Muscle layer of duodenum (tissue), 2 donors: ENCODE results near the gene GNB1L.
"Not testable (repeated sequence)": the region's sequence is repeated elsewhere in the genome, so short reads cannot be mapped to it uniquely, and the experiment has no call there.

ENCODE experiments used
- H3K27ac ChIP-seq: one replicate; pipeline ENCODE4 v1.7.0; 2013; ENCODE audit warnings: mild to moderate bottlenecking, low read length
- H3K27me3 ChIP-seq: one replicate; pipeline ENCODE4 v1.7.0; 2013; ENCODE audit warnings: low read depth, mild to moderate bottlenecking, control low read depth, low read length
- H3K36me3 ChIP-seq, 2 donors: one replicate each; pipeline ENCODE4 v1.7.0; 2013; ENCODE audit warnings: low read length in 2 of 2, control low read depth in 1 of 2, mild to moderate bottlenecking in 1 of 2; ENCODE audit not compliant: insufficient read depth in 2 of 2, control insufficient read depth in 1 of 2
- H3K4me1 ChIP-seq, 2 donors: one replicate each; pipeline ENCODE4 v1.7.0; 2013; ENCODE audit warnings: low read length in 2 of 2, mild to moderate bottlenecking in 2 of 2, control low read depth in 1 of 2, moderate library complexity in 1 of 2; ENCODE audit not compliant: insufficient read depth in 2 of 2, control insufficient read depth in 1 of 2
- H3K4me3 ChIP-seq, 2 donors: one replicate each; pipeline ENCODE4 v1.7.0; 2013; ENCODE audit warnings: low read length in 2 of 2, low read depth in 1 of 2, mild to moderate bottlenecking in 1 of 2
- H3K9me3 ChIP-seq, 2 donors: one replicate each; pipeline ENCODE4 v1.7.0; 2013; ENCODE audit warnings: low read length in 2 of 2, control low read depth in 1 of 2, mild to moderate bottlenecking in 1 of 2; ENCODE audit not compliant: control insufficient read depth in 1 of 2
- donor health status: healthy.

GNB1L gene

DNA sequence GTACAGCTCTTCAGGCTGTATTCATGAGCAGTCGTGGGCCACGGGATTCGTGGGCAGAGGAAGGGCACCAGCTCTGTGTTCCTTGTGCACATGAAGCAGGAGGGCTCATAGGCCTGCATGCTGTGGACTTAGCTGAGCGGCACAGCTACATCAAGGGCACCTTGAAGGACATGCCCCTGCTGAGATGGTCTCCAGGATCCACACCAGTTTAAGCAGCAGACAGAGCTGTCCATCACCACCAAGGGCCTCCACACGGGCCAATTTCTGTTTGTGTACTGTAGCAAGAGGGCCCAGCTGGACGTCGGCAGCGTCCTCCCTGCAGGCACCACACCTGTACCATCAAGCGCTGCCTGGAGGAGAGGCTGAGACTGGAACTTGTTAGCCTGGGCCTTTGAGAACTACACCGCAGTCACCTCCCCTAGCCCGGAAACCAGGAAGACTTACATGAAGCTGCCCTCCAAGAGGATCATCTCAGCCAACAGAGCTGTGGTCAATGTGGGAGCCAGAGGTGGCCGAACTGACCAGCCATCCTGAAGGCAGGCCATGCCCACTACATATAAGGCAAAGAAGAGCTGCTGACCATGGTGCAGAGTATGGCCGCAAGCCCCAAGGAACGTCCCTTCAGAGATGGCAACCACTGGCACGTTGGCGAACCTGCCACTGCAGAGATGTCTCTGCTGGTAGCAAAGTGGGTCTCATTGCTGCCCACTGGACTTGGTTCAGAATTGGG, 32.7 kb upstream of the GNB1L start:
- Histone ChIP-seq H3K27ac (no peak overlapping the region), H3K9me3 (no peaks in the 10 kb centered on the region), H3K36me3 (peaks cover 3% of the 10 kb centered on the region in 2 donors), H3K4me3 (no peak overlapping the region), H3K4me1 (peaks cover 6 to 11% of the 10 kb centered on the region in 2 donors), H3K27me3 (no peaks in the 10 kb centered on the region)

DNA sequence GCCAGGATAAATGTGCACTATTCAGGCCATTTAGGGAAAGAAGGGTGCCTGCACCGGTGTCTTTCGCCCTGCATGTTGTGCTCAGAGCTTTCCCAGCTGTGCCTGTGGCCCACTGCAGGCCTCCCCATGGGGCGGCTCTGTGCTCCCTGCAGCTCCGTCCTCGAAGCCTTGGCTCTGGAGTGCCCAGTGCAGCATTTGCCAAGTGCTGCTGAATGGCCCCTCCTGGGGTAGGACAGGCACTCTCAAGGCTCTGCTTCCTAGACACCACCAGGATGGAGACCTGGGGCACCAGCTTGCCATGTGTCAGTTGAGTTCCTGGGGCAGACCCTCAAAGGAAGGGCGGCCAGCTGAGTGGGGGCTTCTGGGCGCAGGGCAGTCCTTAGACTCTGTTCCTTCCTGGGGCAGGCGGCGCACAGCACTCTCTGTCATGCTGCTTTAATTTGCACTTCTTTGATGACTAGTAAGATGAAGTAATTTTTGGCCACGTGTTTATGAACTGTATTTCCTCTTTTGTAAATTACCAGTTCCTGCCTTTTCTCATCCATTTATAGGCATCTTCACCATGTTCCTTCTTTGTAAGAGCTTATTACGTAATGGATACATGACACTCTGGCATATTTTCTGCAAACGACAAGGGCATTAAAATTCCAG, 32.1 kb upstream of the GNB1L start:
- Histone ChIP-seq H3K4me1 (peaks cover 0 to 8% of the 10 kb centered on the region in 2 donors), H3K9me3 (no peaks in the 10 kb centered on the region), H3K27me3 (no peaks in the 10 kb centered on the region), H3K27ac (no peak overlapping the region), H3K4me3 (no peak overlapping the region), H3K36me3 (peaks cover 3% of the 10 kb centered on the region in 2 donors)

DNA sequence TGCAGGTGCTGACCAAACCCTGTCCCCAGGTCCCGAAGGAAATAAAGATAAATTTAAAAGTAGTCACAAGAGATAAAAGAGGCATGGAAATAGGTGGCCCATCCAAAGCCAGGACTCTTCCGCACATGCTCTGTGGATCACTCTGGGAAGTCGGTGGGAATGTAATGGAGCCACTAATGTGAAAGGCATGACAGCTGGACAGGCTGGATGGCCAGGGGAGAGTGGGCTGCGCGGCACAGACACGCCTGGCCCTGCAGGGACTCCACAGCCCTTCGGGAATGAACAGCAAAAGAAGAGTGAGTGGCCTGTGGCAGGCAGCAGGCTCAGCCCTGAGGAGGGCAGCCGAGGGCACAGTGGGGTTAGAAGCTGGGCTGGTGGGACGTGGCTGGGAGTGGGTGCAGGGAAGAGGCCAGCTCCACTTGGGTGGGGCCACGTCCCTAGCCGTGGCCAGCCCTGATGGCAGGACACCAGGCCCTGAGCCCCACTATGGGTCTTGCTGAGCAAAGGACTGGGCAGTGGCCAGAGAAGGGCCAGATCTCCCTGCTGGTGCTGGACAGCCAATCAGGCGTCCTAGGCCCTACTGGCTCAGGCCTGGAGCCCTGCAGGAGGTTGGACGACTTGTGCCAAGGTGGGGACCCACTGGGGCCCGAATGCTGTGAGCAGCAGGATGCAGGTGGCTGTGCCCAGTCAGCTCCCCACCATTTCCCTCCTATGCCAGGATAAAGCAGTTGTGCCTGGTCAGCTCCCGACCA, 31.3 kb upstream of the GNB1L start:
- no peaks in the 10 kb centered on the region for H3K27me3 ChIP-seq
- no peak overlapping the region for H3K27ac ChIP-seq
- H3K4me1 ChIP-seq, result peaks cover under 1 to 13% of the 10 kb centered on the region in 2 donors
- no peak overlapping the region for H3K4me3 ChIP-seq
- no peaks in the 10 kb centered on the region for H3K9me3 ChIP-seq
- H3K36me3 ChIP-seq, result peaks cover 0 to 3% of the 10 kb centered on the region in 2 donors

DNA sequence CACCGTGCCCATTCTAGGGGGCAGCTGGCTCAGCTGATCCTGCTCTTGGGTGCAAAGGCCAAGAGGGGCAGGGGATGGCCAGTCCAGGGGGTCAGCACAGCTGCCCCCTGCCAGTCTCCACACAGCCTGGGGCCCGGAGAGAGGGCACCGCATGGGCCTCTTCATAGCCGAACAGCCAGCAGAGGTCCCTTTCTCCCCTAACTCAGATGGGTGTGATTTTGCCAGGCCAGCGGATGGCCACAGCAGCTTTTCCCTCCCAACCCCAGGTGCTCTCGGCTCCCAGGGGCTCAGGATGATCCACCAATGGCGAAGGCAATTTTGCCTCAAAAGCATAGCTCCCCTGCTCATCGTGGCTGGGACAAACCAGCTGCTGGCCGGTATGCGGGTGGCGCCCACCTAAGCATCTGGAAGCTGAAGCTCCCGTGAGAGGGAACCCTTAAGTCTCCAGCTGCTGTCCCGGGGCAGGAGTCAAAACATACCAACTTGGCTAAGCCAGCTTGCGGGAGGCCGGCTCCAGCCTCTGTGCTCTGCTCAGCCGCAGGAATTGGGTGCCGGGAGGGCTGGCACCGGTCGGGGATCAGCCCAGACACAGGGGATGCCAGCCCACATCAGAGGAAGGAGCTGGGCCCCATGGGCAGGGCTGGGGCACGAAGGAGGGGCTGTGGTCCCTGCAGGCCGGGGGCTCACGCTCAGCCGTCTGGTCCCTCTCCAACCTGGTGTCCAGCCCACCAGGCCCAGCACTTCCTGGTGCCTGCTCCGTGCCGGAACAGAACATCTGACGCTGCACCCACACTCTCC, 30.5 kb upstream of the GNB1L start:
- Histone ChIP-seq H3K27ac (no peak overlapping the region), H3K4me3 (no peak overlapping the region), H3K36me3 (peaks cover 0 to 3% of the 10 kb centered on the region in 2 donors), H3K4me1 (peaks cover 3 to 17% of the 10 kb centered on the region in 2 donors), H3K9me3 (no peaks in the 10 kb centered on the region), H3K27me3 (no peaks in the 10 kb centered on the region)

DNA sequence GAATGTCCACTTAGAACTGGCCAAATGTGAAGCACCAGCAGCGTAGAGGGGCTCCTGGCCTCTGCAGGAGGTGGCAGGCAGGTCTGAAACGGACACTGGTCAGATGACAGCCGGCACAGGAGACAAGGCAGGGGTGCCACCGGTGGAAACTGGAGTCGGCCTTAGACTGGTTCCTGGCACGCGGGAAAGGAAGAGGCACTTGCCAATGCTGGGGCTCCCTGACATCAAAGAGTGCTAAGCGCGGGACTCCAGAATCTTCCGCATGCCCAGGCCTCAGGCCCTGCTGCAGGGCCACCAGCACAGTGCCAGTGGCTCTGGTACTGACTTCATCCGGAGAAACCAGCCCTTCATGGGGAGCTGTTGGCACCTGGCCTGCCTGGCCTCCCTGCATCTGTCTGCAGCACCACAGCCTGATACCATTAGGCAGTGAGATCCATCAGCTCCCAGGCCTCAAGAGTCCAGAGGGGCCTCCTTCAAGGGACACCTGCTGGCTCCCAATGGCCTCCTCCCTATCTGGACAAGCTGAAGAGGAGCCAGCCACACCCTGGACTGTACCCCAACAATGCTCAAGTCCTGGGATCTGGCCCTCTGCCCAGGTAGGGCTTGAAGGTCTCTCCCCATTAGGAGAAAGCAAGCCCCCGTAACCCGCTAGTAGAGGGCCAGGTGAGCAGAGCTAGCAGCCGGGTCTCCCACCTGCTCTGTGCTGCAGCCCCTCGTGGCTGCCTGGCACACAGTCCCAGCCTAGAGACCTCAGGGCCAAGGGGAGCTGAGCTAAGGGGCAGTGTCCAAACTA, 29.7 kb upstream of the GNB1L start:
- H3K4me1 ChIP-seq, result peaks cover 3 to 17% of the 10 kb centered on the region in 2 donors

DNA sequence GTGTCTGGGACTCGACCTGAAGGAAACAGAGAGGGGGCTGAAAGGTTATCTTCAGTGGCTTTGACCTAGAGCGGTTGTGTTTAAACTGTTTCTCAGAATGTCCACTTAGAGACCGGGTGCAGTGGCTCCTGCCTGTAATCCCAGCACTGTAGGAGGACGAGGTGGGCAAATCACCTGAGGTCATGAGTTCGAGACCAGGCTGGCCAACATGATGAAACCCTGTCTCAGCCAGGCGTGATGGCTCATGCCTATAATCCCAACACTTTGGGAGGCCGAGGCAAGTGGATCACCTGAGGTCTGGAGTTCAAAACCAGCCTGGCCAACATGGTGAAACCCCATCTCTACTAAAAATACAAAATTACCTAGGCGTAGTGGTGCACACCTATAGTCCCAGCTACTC, 28.8 kb upstream of the GNB1L start:
- not testable (repeated sequence) for H3K4me3 ChIP-seq, H3K9me3 ChIP-seq, H3K27me3 ChIP-seq, H3K36me3 ChIP-seq, H3K27ac ChIP-seq
- peaks cover 3 to 17% of the 10 kb centered on the region in 2 donors for H3K4me1 ChIP-seq

More for the DNA sequence above, 29.7 kb upstream of the GNB1L start:
- no peaks in the 10 kb centered on the region for H3K27me3 ChIP-seq
- H3K27ac ChIP-seq, result no peak overlapping the region
- H3K36me3 ChIP-seq, result peaks cover 0 to 3% of the 10 kb centered on the region in 2 donors
- no peaks in the 10 kb centered on the region for H3K9me3 ChIP-seq
- H3K4me3 ChIP-seq, result no peak overlapping the region

GRCh38 chr22:19882446-19883381, 28.0 kb upstream of the GNB1L start:
- H3K36me3 ChIP-seq, result peaks cover 3 to 9% of the 10 kb centered on the region in 2 donors
- no peak overlapping the region for H3K27ac ChIP-seq
- no peaks in the 10 kb centered on the region for H3K9me3 ChIP-seq
- H3K4me1 ChIP-seq, result peaks cover 3 to 17% of the 10 kb centered on the region in 2 donors
- H3K27me3 ChIP-seq, result no peaks in the 10 kb centered on the region
- no peak overlapping the region for H3K4me3 ChIP-seq

GRCh38 chr22:19880786-19881569, 26.3 kb upstream of the GNB1L start:
- Histone ChIP-seq H3K4me3 (peak overlapping the region; percentile 38 to 46), H3K27ac (no peak overlapping the region), H3K4me1 (peaks cover 3 to 17% of the 10 kb centered on the region in 2 donors), H3K27me3 (no peaks in the 10 kb centered on the region), H3K9me3 (no peaks in the 10 kb centered on the region), H3K36me3 (peaks cover 3 to 6% of the 10 kb centered on the region in 2 donors)

DNA sequence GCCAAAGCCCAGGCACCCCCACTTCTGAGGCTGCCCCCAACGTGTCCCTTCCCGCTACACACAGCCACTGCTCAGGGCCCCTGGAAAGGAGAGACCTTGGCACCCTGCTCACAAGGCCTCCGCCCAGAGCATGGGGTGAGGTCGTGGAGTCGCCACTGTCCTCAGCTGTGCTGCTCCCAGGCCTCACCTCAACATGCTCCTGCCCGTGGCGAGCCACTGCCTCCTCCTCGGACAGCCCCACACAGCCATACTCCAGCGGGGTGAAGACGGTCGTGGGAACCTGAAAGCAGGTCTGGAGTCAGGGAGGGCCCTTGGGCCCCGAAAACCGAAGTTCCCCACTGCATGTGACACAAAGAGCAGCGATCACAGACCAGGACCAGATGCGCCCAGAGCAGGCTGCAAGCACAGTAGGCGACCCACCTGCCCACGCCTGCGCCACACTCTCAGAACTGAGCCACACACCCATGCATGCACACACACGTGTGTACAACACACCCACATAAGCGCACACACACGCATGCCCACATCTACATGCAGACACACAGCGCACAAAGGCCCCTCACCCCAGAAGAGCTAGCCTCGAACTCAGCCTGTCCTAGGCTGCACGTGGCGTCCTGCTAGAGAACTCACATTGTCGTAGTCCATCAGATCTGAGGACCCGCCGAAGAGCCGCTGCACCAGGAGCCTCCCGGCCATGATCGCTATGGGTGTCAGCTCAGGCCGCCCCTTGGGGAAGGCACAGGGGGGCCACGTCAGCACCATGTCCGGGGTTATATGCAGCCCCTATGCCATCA, 25.5 kb upstream of the GNB1L start:
- Histone ChIP-seq H3K4me3 (peak overlapping the region in 1 of 2 donors; percentile 46), H3K4me1 (peaks cover 3 to 17% of the 10 kb centered on the region in 2 donors), H3K27ac (no peak overlapping the region), H3K9me3 (no peaks in the 10 kb centered on the region), H3K36me3 (peaks cover 3 to 11% of the 10 kb centered on the region in 2 donors), H3K27me3 (no peaks in the 10 kb centered on the region)
